Liver (tissue), 9 donors: ENCODE measurements around the gene UBASH3A. TPM values are rescaled to one million over a fixed set of nuclear protein-coding genes. Genes with fewer than 3 reads are reported as not detected.

Experiments used
- DNase-seq: peaks from one replicate; pipeline ENCODE4 v3.0.0-alpha.2; 2017; ENCODE audit warnings: low spot score
- H3K27ac ChIP-seq, 2 donors: one replicate each; pipeline ENCODE4 v1.7.0; 2013; ENCODE audit warnings: inconsistent platforms in 2 of 2, low read length in 2 of 2, control low read depth in 1 of 2, low read depth in 1 of 2, mild to moderate bottlenecking in 1 of 2
- H3K27me3 ChIP-seq, 4 donors: one replicate each; pipeline versions ENCODE4 v1.6.1 to v1.7.0; 2013; ENCODE audit warnings: low read length in 3 of 4, inconsistent platforms in 1 of 4, mild to moderate bottlenecking in 1 of 4, moderate library complexity in 1 of 4; ENCODE audit not compliant: control insufficient read depth in 4 of 4, insufficient read depth in 4 of 4
- H3K36me3 ChIP-seq, 4 donors: one replicate each; pipeline versions ENCODE4 v1.6.1 to v1.7.0; 2013; ENCODE audit warnings: low read length in 3 of 4, mild to moderate bottlenecking in 3 of 4, low read depth in 1 of 4, moderate library complexity in 1 of 4; ENCODE audit not compliant: control insufficient read depth in 4 of 4, insufficient read depth in 3 of 4
- H3K4me1 ChIP-seq, 4 donors: one replicate each; pipeline versions ENCODE4 v1.6.1 to v1.7.0; 2013; ENCODE audit warnings: low read length in 3 of 4, mild to moderate bottlenecking in 3 of 4, moderate library complexity in 1 of 4; ENCODE audit not compliant: control insufficient read depth in 4 of 4, insufficient read depth in 4 of 4
- H3K4me3 ChIP-seq, 3 donors: one replicate each; pipeline versions ENCODE4 v1.6.1 to v1.7.0; 2013; ENCODE audit warnings: low read length in 3 of 3, control low read depth in 1 of 3, low read depth in 1 of 3, mild to moderate bottlenecking in 1 of 3
- H3K9ac ChIP-seq, 2 donors: one replicate each; pipeline ENCODE4 v1.7.0; 2013; ENCODE audit warnings: low read length in 2 of 2, mild to moderate bottlenecking in 2 of 2, moderate library complexity in 2 of 2, control low read depth in 1 of 2, low read depth in 1 of 2
- H3K9me3 ChIP-seq, 4 donors: one replicate each; pipeline versions ENCODE4 v1.6.1 to v1.7.0; 2013; ENCODE audit warnings: low read length in 3 of 4; ENCODE audit not compliant: control insufficient read depth in 4 of 4
- EGR1 ChIP-seq, 2 donors: IDR thresholded peaks; 2 replicates each; pipeline ENCODE4 v1.6.1; 2016 to 2018; ENCODE audit warnings: antibody characterized with exemption in 2 of 2, low read depth in 2 of 2
- FOXA1 ChIP-seq: IDR thresholded peaks from 2 replicates; pipeline ENCODE4 v1.6.1; 2016; ENCODE audit warnings: antibody characterized with exemption
- FOXA2 ChIP-seq: IDR thresholded peaks from 2 replicates; pipeline ENCODE4 v1.6.1; 2016; ENCODE audit warnings: antibody characterized with exemption
- GABPA ChIP-seq, 2 donors: IDR thresholded peaks in 1 of 2; conservative IDR thresholded peaks in 1 of 2; 2 replicates each; pipeline ENCODE4 v1.6.1; 2016; ENCODE audit warnings: antibody characterized with exemption in 2 of 2, mild to moderate bottlenecking in 1 of 2, moderate library complexity in 1 of 2
- HNF4A ChIP-seq, 2 donors: conservative IDR thresholded peaks; 2 replicates each; pipeline ENCODE4 v1.6.1; 2016; ENCODE audit warnings: antibody characterized with exemption in 2 of 2, mild to moderate bottlenecking in 2 of 2
- HNF4G ChIP-seq: IDR thresholded peaks from 2 replicates; pipeline ENCODE4 v1.6.1; 2016; ENCODE audit warnings: antibody characterized with exemption
- JUND ChIP-seq, 2 donors: IDR thresholded peaks; 2 replicates each; pipeline ENCODE4 v1.6.1; 2016; ENCODE audit warnings: antibody characterized with exemption in 2 of 2
- MAX ChIP-seq: IDR thresholded peaks from 2 replicates; pipeline ENCODE4 v1.6.1; 2016; ENCODE audit warnings: antibody characterized with exemption
- NR2F2 ChIP-seq: IDR thresholded peaks from 2 replicates; pipeline ENCODE4 v1.6.1; 2016; ENCODE audit warnings: antibody characterized with exemption
- RAD21 ChIP-seq, 2 donors: IDR thresholded peaks; 2 replicates each; pipeline ENCODE4 v1.6.1; 2016; ENCODE audit warnings: antibody characterized with exemption in 2 of 2, mild to moderate bottlenecking in 2 of 2
- RXRA ChIP-seq, 2 donors: IDR thresholded peaks; 2 replicates each; pipeline ENCODE4 v1.6.1; 2017 to 2018; ENCODE audit warnings: antibody characterized with exemption in 2 of 2, mild to moderate bottlenecking in 1 of 2
- SP1 ChIP-seq: IDR thresholded peaks from 2 replicates; pipeline ENCODE4 v1.6.1; 2018; ENCODE audit warnings: antibody characterized with exemption, mild to moderate bottlenecking
- TAF1 ChIP-seq: conservative IDR thresholded peaks from 2 replicates; pipeline ENCODE4 v1.6.1; 2016; ENCODE audit warnings: antibody characterized with exemption, mild to moderate bottlenecking
- YY1 ChIP-seq: IDR thresholded peaks from 2 replicates; pipeline ENCODE4 v1.6.1; 2016; ENCODE audit warnings: antibody characterized with exemption, mild to moderate bottlenecking
- ZBTB33 ChIP-seq: IDR thresholded peaks from 2 replicates; pipeline ENCODE4 v1.6.1; 2016; ENCODE audit warnings: antibody characterized with exemption
- WGBS: extraction: QIAGEN DNeasy Blood & Tissue Kit; methylation state at CpG from one replicate; pipeline ENCODE4 v1.1.7; 2013; 5-methylcytosine and 5-hydroxymethylcytosine counted together
- polyA plus RNA-seq, 2 donors: library from polyadenylated mRNA; stranded (reverse) in 1 of 2; unstranded in 1 of 2; fragments of 200-250 nt in 1 of 2; fragments of >200 nt in 1 of 2; fragmentation: Nextera tagmentation in 1 of 2; extraction: Ambion mirVana in 1 of 2; gene quantifications; one replicate each; pipeline versions ENCODE4 v1.2.1 to v1.2.3, GENCODE V29; 2013 to 2015
- total RNA-seq, 2 donors: library from RNA; depleted of rRNA; stranded (reverse); fragments of >200 nt; gene quantifications; one replicate each; pipeline ENCODE4 v1.2.3, GENCODE V29; 2014
- TF ChIP-seq, protein P1 (sequence below): IDR thresholded peaks from 2 replicates; pipeline ENCODE4 v1.6.1; 2016; ENCODE audit warnings: antibody characterized with exemption
- TF ChIP-seq, protein P2 (sequence below): IDR thresholded peaks from 2 replicates; pipeline ENCODE4 v1.6.1; 2016; ENCODE audit warnings: antibody characterized with exemption, mild to moderate bottlenecking
- donor health status: healthy.
- donor health status: healthy.
- donor health status: healthy.
- donor health status: healthy.
- donor health status: healthy.

UBASH3A gene
- total and polyA plus RNA-seq, 4 donors, result 0.10 to 0.75 (median 0.45) TPM

- H3K4me1 ChIP-seq, result peaks cover 17 to 23% (median 19%) of the 10 kb centered on the region in 4 donors
- 41% methylated on average over 8 of the region's 8 CpGs for WGBS
- DNase-seq, result no peak
- peak overlapping the region in 1 of 2 donors; percentile 36 for H3K27ac ChIP-seq
- no peaks in the 10 kb centered on the region for H3K27me3 ChIP-seq
- no peak overlapping the region for H3K4me3 ChIP-seq
- H3K36me3 ChIP-seq, result no peaks in the 10 kb centered on the region
- peak in 1 of 2 donors; percentile 3 for TF ChIP-seq RAD21 (IDR thresholded peaks at IDR 0.05)
- TF ChIP-seq GABPA (IDR thresholded peaks at IDR 0.05 in 1 of 2, conservative IDR thresholded peaks at IDR 0.05 in 1 of 2), result peak in 1 of 2 donors; percentile 17
- TF ChIP-seq HNF4A (conservative IDR thresholded peaks at IDR 0.05), result peak; percentile 29 to 44
- no peak for TF ChIP-seq HNF4G
- TF ChIP-seq MAX, result no peak
- no peak for TF ChIP-seq FOXA2
- no peak for TF ChIP-seq FOXA1
- TF ChIP-seq, protein P1, sequence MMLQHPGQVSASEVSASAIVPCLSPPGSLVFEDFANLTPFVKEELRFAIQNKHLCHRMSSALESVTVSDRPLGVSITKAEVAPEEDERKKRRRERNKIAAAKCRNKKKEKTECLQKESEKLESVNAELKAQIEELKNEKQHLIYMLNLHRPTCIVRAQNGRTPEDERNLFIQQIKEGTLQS, result no peak
- TF ChIP-seq EGR1 (IDR thresholded peaks at IDR 0.05; ENCODE audit: low read depth in 2 of 2), result no peak
- TF ChIP-seq SP1, result peak; percentile 92
- TF ChIP-seq TAF1, result no peak
- no peak for TF ChIP-seq ZBTB33
- no peak for TF ChIP-seq JUND (IDR thresholded peaks at IDR 0.05)
- TF ChIP-seq YY1, result peak; percentile 49
- peak; percentile 73 to 80 for TF ChIP-seq RXRA (IDR thresholded peaks at IDR 0.05)
- no peak for TF ChIP-seq NR2F2
- H3K9me3 ChIP-seq, result no peaks in the 10 kb centered on the region
- no peak overlapping the region for H3K9ac ChIP-seq
Measured at GRCh38 chr21:42465008-42465802, 61.5 kb downstream of the UBASH3A start.

DNA sequence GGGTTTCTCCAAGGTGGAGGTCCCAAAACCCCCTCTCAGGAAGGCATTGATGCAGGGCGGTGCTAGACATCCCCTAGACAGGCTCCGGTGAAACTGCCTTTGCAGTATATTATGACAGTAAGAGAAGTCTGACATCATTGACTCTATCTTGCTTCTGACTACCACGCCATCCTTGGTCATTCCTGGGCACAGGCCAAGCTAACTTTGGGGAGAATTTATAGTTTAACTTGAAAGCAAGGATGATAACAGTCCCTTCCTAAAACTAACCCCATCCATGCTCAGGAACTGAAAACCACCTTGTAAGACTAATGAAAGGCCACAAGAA lies 62.1 kb downstream of the UBASH3A start:
- no peak for TF ChIP-seq ZBTB33
- TF ChIP-seq RXRA (IDR thresholded peaks at IDR 0.05), result no peak
- TF ChIP-seq EGR1 (IDR thresholded peaks at IDR 0.05; ENCODE audit: low read depth in 2 of 2), result no peak
- TF ChIP-seq, protein P1, result no peak
- no peak for TF ChIP-seq SP1
- no peak for TF ChIP-seq TAF1
- TF ChIP-seq HNF4G, result no peak
- TF ChIP-seq RAD21 (IDR thresholded peaks at IDR 0.05), result no peak
- TF ChIP-seq, protein P2, sequence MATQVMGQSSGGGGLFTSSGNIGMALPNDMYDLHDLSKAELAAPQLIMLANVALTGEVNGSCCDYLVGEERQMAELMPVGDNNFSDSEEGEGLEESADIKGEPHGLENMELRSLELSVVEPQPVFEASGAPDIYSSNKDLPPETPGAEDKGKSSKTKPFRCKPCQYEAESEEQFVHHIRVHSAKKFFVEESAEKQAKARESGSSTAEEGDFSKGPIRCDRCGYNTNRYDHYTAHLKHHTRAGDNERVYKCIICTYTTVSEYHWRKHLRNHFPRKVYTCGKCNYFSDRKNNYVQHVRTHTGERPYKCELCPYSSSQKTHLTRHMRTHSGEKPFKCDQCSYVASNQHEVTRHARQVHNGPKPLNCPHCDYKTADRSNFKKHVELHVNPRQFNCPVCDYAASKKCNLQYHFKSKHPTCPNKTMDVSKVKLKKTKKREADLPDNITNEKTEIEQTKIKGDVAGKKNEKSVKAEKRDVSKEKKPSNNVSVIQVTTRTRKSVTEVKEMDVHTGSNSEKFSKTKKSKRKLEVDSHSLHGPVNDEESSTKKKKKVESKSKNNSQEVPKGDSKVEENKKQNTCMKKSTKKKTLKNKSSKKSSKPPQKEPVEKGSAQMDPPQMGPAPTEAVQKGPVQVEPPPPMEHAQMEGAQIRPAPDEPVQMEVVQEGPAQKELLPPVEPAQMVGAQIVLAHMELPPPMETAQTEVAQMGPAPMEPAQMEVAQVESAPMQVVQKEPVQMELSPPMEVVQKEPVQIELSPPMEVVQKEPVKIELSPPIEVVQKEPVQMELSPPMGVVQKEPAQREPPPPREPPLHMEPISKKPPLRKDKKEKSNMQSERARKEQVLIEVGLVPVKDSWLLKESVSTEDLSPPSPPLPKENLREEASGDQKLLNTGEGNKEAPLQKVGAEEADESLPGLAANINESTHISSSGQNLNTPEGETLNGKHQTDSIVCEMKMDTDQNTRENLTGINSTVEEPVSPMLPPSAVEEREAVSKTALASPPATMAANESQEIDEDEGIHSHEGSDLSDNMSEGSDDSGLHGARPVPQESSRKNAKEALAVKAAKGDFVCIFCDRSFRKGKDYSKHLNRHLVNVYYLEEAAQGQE, result no peak
- TF ChIP-seq JUND (IDR thresholded peaks at IDR 0.05), result no peak
- no peak for TF ChIP-seq HNF4A (conservative IDR thresholded peaks at IDR 0.05)
- no peaks in the 10 kb centered on the region for H3K27me3 ChIP-seq
- no peak overlapping the region for H3K9ac ChIP-seq
- no peak for DNase-seq
- H3K27ac ChIP-seq, result peak overlapping the region in 1 of 2 donors; percentile 36
- H3K36me3 ChIP-seq, result no peaks in the 10 kb centered on the region
- H3K4me1 ChIP-seq, result peaks cover 17 to 23% (median 19%) of the 10 kb centered on the region in 4 donors
- 94% methylated on average over 3 of the region's 3 CpGs for WGBS
- H3K9me3 ChIP-seq, result no peaks in the 10 kb centered on the region
- H3K4me3 ChIP-seq, result no peak overlapping the region
